ENCODE measurements around the gene CD86. TPM values are rescaled to one million over a fixed set of nuclear protein-coding genes. Genes with fewer than 3 reads are reported as not detected.
"Not testable (repeated sequence)": the region's sequence is repeated elsewhere in the genome, so short reads cannot be mapped to it uniquely, and the experiment has no call there.

CD86 gene
- total RNA-seq, 1 donor from 2014 or later: not detected

DNA sequence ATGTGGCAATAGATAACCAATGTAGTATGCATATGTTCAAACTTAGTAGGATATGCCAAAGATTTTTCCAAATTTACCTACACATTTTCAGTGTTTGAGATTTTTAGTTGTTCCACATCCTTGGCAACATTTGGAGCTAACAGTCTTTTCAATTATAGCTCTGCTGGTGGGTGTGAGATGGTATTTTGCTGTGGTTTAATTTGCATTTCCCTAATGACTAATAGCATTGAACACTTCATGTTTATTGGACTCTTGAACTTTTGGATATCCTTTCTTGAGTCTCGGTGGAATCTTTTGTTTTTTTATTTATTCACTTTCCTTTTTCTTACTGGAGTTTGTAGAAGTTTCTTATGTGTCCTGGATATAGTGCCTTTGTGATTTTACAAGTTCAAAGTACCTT is 22.1 kb upstream of the CD86 start:
- Histone ChIP-seq H3K27me3 (ENCODE audit: control insufficient read depth, insufficient read depth, low read length) (no peaks in the 10 kb centered on the region), H3K4me3 (ENCODE audit: low read depth, low read length) (no peak overlapping the region), H3K36me3 (ENCODE audit: control insufficient read depth, insufficient read depth, low read length) (no peaks in the 10 kb centered on the region)
- no peak for DNase-seq (ENCODE audit: low read depth)
- TF ChIP-seq, protein P1, sequence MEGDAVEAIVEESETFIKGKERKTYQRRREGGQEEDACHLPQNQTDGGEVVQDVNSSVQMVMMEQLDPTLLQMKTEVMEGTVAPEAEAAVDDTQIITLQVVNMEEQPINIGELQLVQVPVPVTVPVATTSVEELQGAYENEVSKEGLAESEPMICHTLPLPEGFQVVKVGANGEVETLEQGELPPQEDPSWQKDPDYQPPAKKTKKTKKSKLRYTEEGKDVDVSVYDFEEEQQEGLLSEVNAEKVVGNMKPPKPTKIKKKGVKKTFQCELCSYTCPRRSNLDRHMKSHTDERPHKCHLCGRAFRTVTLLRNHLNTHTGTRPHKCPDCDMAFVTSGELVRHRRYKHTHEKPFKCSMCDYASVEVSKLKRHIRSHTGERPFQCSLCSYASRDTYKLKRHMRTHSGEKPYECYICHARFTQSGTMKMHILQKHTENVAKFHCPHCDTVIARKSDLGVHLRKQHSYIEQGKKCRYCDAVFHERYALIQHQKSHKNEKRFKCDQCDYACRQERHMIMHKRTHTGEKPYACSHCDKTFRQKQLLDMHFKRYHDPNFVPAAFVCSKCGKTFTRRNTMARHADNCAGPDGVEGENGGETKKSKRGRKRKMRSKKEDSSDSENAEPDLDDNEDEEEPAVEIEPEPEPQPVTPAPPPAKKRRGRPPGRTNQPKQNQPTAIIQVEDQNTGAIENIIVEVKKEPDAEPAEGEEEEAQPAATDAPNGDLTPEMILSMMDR (IDR thresholded peaks at IDR 0.05; ENCODE audit: insufficient read depth, low read length, poor library complexity, severe bottlenecking): no peak

DNA sequence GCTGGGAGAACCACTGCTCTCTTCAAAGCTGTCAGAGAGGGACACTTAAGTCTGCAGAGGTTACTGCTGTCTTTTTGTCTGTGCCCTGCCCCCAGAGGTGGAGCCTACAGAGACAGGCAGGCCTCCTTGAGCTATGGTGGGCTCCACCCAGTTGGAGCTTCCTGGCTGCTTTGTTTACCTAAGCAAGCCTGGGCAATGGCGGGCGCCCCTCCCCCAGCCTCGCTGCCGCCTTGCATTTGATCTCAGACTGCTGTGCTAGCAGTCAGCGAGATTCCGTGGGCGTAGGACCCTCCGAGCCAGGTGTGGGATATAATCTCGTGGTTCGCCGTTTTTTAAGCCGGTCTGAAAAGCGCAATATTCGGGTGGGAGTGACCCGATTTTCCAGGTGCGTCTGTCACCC is 7.9 kb upstream of the CD86 start:
- not testable (repeated sequence) for H3K4me3 ChIP-seq (ENCODE audit: low read depth, low read length); H3K36me3 ChIP-seq (ENCODE audit: control insufficient read depth, insufficient read depth, low read length); DNase-seq (ENCODE audit: low read depth); H3K27me3 ChIP-seq (ENCODE audit: control insufficient read depth, insufficient read depth, low read length)

DNA sequence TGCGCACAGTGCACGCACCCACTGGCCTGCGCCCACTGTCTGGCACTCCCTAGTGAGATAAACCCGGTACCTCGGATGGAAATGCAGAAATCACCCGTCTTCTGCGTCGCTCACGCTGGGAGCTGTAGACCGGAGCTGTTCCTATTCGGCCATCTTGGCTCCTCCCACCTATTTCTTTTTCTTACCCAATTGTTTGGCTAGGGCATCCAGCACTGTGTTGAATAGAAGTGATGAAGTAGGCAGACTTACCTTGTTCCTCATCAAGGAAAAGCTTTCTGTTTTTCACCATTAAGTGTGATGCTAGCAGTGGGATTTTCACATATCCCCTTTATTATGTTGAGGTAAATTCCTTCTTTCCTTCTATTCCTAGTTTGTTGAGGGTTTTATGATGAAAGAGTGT is 7.4 kb upstream of the CD86 start:
- H3K4me3 ChIP-seq (ENCODE audit: low read depth, low read length); DNase-seq (ENCODE audit: low read depth); H3K36me3 ChIP-seq (ENCODE audit: control insufficient read depth, insufficient read depth, low read length); H3K27me3 ChIP-seq (ENCODE audit: control insufficient read depth, insufficient read depth, low read length): not testable (repeated sequence)

DNA sequence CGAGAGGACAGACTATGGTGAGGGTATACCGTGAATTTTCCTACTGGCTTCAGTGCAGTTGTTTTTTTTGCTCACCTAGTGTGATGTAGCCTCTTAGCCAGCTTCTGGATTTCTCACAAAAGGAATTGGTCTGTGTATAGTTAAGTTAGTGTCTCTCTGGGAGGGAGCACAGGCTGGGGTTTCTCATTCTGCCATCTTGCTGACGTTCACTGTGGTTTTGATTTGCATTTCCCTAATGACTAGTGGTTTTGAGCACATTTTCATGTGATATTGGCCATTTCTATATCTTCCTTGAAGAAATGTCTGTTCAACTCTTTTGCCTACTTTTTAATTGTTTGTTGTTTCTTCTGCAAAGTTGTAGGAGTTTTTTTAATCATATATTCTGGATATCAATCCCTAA is 2.2 kb upstream of the CD86 start:
- TF ChIP-seq, protein P1 (IDR thresholded peaks at IDR 0.05; ENCODE audit: insufficient read depth, low read length, poor library complexity, severe bottlenecking): no peak
- Histone ChIP-seq H3K4me3 (ENCODE audit: low read depth, low read length) (no peak overlapping the region), H3K36me3 (ENCODE audit: control insufficient read depth, insufficient read depth, low read length) (no peaks in the 10 kb centered on the region), H3K27me3 (ENCODE audit: control insufficient read depth, insufficient read depth, low read length) (no peaks in the 10 kb centered on the region)
- no peak for DNase-seq (ENCODE audit: low read depth)

DNA sequence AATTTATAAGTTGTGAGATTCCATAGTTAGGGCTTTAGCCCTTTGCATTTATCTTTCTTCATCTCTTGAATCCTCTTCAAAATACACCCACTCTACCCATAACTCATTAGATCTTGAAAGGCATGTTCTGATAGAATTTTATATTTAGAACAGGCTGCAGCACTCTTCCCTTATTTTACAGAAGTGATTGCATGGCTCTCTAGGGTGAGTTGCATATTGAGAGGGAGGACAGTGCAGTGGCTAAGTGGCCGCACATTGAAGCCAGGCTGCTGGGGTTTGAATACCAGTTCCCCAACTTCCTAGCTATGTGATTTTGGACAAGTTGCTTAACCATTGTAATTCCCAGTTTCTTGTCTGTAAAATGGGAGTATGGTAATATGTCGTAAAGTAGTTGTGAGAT is 2.5 kb downstream of the CD86 start:
- Histone ChIP-seq H3K36me3 (ENCODE audit: control insufficient read depth, insufficient read depth, low read length) (no peaks in the 10 kb centered on the region), H3K4me3 (ENCODE audit: low read depth, low read length) (no peak overlapping the region), H3K27me3 (ENCODE audit: control insufficient read depth, insufficient read depth, low read length) (no peaks in the 10 kb centered on the region)
- no peak for DNase-seq (ENCODE audit: low read depth)
- TF ChIP-seq, protein P1 (IDR thresholded peaks at IDR 0.05; ENCODE audit: insufficient read depth, low read length, poor library complexity, severe bottlenecking): no peak

DNA sequence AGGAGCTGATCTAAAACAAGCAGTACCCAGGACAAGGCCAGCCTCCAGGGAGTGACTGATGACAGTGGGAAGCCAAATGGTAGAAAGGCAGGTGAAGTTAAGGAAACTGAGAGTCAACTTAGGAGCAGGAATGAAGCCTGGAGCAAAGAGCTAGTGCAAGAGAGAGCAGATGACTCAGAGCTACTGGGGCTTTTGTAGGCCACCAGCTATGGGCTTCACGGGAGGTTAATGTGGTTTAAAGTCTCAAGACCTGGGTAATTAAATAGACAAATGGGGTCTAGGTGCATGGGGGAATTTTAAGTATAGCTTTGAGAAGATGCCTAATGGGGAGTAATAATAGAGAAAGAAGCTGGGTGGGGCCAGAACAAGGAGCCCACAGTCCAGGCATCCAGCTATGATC is 3.1 kb downstream of the CD86 start:
- DNase-seq (ENCODE audit: low read depth): no peak
- Histone ChIP-seq H3K4me3 (ENCODE audit: low read depth, low read length) (no peak overlapping the region), H3K27me3 (ENCODE audit: control insufficient read depth, insufficient read depth, low read length) (no peaks in the 10 kb centered on the region), H3K36me3 (ENCODE audit: control insufficient read depth, insufficient read depth, low read length) (no peaks in the 10 kb centered on the region)
- TF ChIP-seq, protein P1 (IDR thresholded peaks at IDR 0.05; ENCODE audit: insufficient read depth, low read length, poor library complexity, severe bottlenecking): no peak

DNA sequence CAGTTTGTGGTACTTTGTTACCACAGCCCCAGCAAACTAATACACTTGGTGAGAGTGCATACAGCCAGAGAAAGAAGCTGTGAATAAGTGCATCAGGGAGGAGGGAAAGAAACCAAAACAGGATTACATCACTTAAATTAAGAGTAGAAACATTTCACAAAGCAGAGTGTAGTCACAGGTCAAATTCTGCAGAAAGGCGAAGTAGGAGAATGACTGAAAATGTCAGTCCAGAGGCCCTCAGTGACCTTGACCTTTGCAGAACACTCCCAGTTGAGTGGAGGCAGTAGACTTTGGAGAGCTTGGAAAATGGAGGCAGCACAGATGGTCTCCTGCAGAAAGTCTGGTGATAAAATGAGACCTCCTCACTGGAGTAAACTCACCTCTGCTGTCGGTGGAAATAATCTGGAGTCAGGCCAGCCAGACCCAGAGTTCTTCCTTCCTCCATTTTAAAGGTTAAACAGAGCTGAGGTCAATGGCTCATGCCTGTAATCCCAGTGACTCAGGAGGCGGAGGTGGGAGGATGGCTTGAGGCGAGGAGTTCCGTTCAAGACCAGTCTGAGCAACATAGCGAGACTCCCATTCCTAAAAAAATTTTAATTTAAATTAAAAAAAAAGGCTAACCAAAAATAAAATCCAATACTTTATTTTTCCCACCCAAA is 5.0 kb downstream of the CD86 start:
- Histone ChIP-seq H3K27me3 (ENCODE audit: control insufficient read depth, insufficient read depth, low read length) (no peaks in the 10 kb centered on the region), H3K36me3 (ENCODE audit: control insufficient read depth, insufficient read depth, low read length) (no peaks in the 10 kb centered on the region), H3K4me3 (ENCODE audit: low read depth, low read length) (no peak overlapping the region)
- DNase-seq (ENCODE audit: low read depth): no peak
- TF ChIP-seq, protein P1 (IDR thresholded peaks at IDR 0.05; ENCODE audit: insufficient read depth, low read length, poor library complexity, severe bottlenecking): no peak

Data from kidney epithelial cell (primary cell).